NCI-H2029 treated with DMSO at 0.1 percent for 48 hours (cell line): Measurements from ENCODE around the gene WNK3.

Source experiments
- DNase-seq: peaks from one replicate; lab custom pipeline; 2025; lab: John Stamatoyannopoulos, UW

Gene WNK3

DNA sequence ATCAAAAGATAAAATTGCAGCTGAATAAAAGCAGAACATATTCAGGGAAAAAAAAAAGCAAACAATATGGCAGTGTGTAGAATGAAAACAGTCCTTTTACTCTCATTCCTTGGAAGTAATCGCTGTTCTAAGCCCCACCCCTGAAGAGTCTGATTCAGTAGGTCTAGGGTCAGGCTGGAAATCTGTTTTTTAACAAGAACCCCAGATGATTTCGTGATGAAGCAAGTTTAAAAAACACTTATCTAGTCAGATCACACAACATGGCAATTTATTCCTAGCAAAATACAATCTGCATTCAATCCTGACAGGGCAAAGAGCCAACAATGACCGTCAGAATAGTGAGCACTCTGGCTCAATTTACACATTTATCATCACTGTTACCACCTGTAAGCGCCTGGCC, 190.9 kb downstream of the WNK3 start:
- no peak for DNase-seq

DNA sequence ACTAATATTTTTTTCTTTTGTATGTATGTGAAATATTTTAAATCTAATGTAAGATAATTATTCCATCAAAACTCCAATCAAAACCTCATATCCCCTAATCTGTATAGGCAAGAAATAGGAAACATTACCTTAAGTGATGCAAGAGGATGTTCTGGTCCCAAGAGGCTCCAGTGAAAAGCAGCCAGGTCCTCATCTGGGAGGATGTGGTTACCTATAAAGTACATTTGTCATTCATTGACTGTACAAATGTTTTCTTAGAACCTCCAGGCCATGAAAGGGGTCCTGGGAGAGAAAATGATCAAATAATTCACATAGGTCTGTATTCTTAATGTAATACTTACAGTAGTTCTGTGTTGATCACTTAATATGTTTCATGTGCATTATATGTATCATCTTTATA, 200.3 kb downstream of the WNK3 start:
- no peak for DNase-seq
